OCI-LY1 (cell line): ENCODE measurements around the gene LGR4.

Experiments
- H2AFZ ChIP-seq: fragments of 200-600 bp; sonication (generic), shearing (Covaris generic); 2 replicates; pipeline ENCODE4 v1.6.0; 2014; ENCODE audit warnings: antibody characterized with exemption, mild to moderate bottlenecking, low read length
- H3F3A ChIP-seq: fragments of 200-600 bp; sonication (generic), shearing (Covaris generic); 2 replicates; pipeline ENCODE4 v1.6.0; 2014; ENCODE audit warnings: mild to moderate bottlenecking, antibody characterized with exemption, low read length, moderate library complexity; ENCODE audit not compliant: insufficient read depth
- H3K27ac ChIP-seq: fragments of 200-600 bp; sonication (generic); 2 replicates; pipeline ENCODE4 v1.5.1; 2014; ENCODE audit warnings: low read length, mixed run types, mild to moderate bottlenecking, low read depth; ENCODE audit not compliant: poor library complexity, severe bottlenecking
- H3K27me3 ChIP-seq: fragments of 200-600 bp; sonication (generic); 2 replicates; pipeline ENCODE4 v1.6.0; 2014; ENCODE audit warnings: antibody characterized with exemption, mild to moderate bottlenecking, low read length, moderate library complexity; ENCODE audit not compliant: insufficient read depth
- H3K36me3 ChIP-seq: fragments of 200-600 bp; sonication (generic); 2 replicates; pipeline ENCODE4 v1.6.1; 2014; ENCODE audit warnings: mild to moderate bottlenecking, antibody characterized with exemption, low read length, moderate library complexity, mixed read lengths; ENCODE audit not compliant: insufficient read depth
- H3K4me1 ChIP-seq: fragments of 200-600 bp; sonication (generic); 2 replicates; pipeline ENCODE4 v1.5.1; 2014; ENCODE audit warnings: mild to moderate bottlenecking, low read length, moderate library complexity; ENCODE audit not compliant: insufficient read depth, severe bottlenecking
- H3K4me2 ChIP-seq: fragments of 200-600 bp; sonication (generic), shearing (Covaris generic); 2 replicates; pipeline ENCODE4 v1.6.1; 2014; ENCODE audit warnings: low read length
- H3K4me3 ChIP-seq: fragments of 200-600 bp; sonication (generic); 2 replicates; pipeline ENCODE4 v1.5.1; 2014; ENCODE audit warnings: low read length, low read depth, mild to moderate bottlenecking, mixed read lengths; ENCODE audit not compliant: poor library complexity, severe bottlenecking
- H3K79me2 ChIP-seq: fragments of 200-600 bp; shearing (Covaris generic); 2 replicates; pipeline ENCODE4 v1.6.1; 2016; ENCODE audit warnings: mixed run types, low read length, mixed read lengths; ENCODE audit not compliant: insufficient read depth
- H3K9ac ChIP-seq: fragments of 200-600 bp; sonication (generic), shearing (Covaris generic); 2 replicates; pipeline ENCODE4 v1.6.1; 2014; ENCODE audit warnings: mild to moderate bottlenecking, low read length, mixed read lengths
- H3K9me2 ChIP-seq: fragments of 200-600 bp; sonication (generic), shearing (Covaris generic); 2 replicates; pipeline ENCODE4 v1.6.1; 2014; ENCODE audit warnings: low read depth, mild to moderate bottlenecking, low read length, mixed read lengths
- H3K9me3 ChIP-seq: fragments of 200-600 bp; shearing (Covaris generic); 2 replicates; pipeline ENCODE4 v1.6.1; 2014; ENCODE audit warnings: low read length, mixed read lengths
- H4K20me1 ChIP-seq: fragments of 200-600 bp; sonication (generic), shearing (Covaris generic); 2 replicates; pipeline ENCODE4 v1.6.0; 2016; ENCODE audit warnings: mild to moderate bottlenecking, low read length; ENCODE audit not compliant: insufficient read depth
- CTCF ChIP-seq: fragments of 200-600 bp; sonication (generic), shearing (Covaris generic); IDR thresholded peaks from 2 replicates; pipeline ENCODE4 v1.5.1; 2017; ENCODE audit warnings: mild to moderate bottlenecking, antibody characterized with exemption, low read length, moderate library complexity, mixed read lengths
- EZH2 ChIP-seq: fragments of 200-600 bp; sonication (generic), shearing (Covaris generic); IDR thresholded peaks from 2 replicates; pipeline ENCODE4 v1.8.0; 2017; ENCODE audit warnings: borderline replicate concordance, mixed run types, mild to moderate bottlenecking, antibody characterized with exemption, low read length, moderate library complexity, mixed read lengths

LGR4 gene

GRCh38 chr11:27506200-27507182, 33.9 kb upstream of the LGR4 start, which contains the start of gene LIN7C:
LIN7C (minus strand) TSS chr11:27506769; CDS start chr11:27506752, 17 bp downstream.
- H3K79me2 ChIP-seq = peaks cover 36% of the 10 kb centered on the region

GRCh38 chr11:27505781-27506180, 33.2 kb upstream of the LGR4 start:
- Histone ChIP-seq H3K4me2 (peak overlapping the region; percentile 77), H3K27me3 (no peaks in the 10 kb centered on the region), H3K79me2 (peaks cover 36% of the 10 kb centered on the region), H3K9me3 (no peaks in the 10 kb centered on the region), H3K9me2 (no peaks in the 10 kb centered on the region), H3K4me1 (peaks cover 27% of the 10 kb centered on the region), H3K27ac (peak overlapping the region; percentile 72), H3F3A (no peaks in the 10 kb centered on the region), H2AFZ (no peak overlapping the region), H4K20me1 (no peaks in the 10 kb centered on the region), H3K36me3 (peaks cover 22% of the 10 kb centered on the region), H3K4me3 (peak overlapping the region; percentile 92), H3K9ac (peak overlapping the region; percentile 98)
- TF ChIP-seq EZH2 = no peak
- no peak for TF ChIP-seq CTCF

More at GRCh38 chr11:27506200-27507182, 33.9 kb upstream of the LGR4 start, which contains the start of gene LIN7C:
- Histone ChIP-seq H3F3A (no peaks in the 10 kb centered on the region), H2AFZ (peak within 1 kb of the TSS; percentile 76; the same call in 1 of the 2 replicates), H3K9ac (peak within 1 kb of the TSS; percentile 98), H3K36me3 (peaks cover 16% of the 10 kb centered on the region; the same call in 1 of the 2 replicates), H3K4me3 (peak within 1 kb of the TSS; percentile 92), H3K27me3 (no peaks in the 10 kb centered on the region), H4K20me1 (no peaks in the 10 kb centered on the region), H3K4me1 (peaks cover 27% of the 10 kb centered on the region), H3K9me3 (no peaks in the 10 kb centered on the region), H3K27ac (peak within 1 kb of the TSS; percentile 72), H3K4me2 (peak within 1 kb of the TSS; percentile 77), H3K9me2 (no peaks in the 10 kb centered on the region)
- TF ChIP-seq CTCF (no peak; the same call in 1 of the 2 replicates), EZH2 (no peak)

GRCh38 chr11:27504205-27504604, 31.6 kb upstream of the LGR4 start:
- Histone ChIP-seq H3K9me3 (no peaks in the 10 kb centered on the region), H3F3A (no peaks in the 10 kb centered on the region), H3K36me3 (peaks cover 35% of the 10 kb centered on the region), H3K27me3 (no peaks in the 10 kb centered on the region), H2AFZ (no peak overlapping the region), H3K9ac (no peak overlapping the region), H3K27ac (no peak overlapping the region), H3K9me2 (no peaks in the 10 kb centered on the region), H3K4me1 (peaks cover 27% of the 10 kb centered on the region), H3K4me3 (no peak overlapping the region), H3K79me2 (peaks cover 36% of the 10 kb centered on the region), H3K4me2 (no peak overlapping the region), H4K20me1 (no peaks in the 10 kb centered on the region)
- TF ChIP-seq EZH2 (no peak), CTCF (no peak)
